B cell (primary cell): Measurements from ENCODE around the gene AOPEP. TPM values are rescaled to one million over a fixed set of nuclear protein-coding genes. Genes with fewer than 3 reads are reported as not detected.

Source experiments
- ATAC-seq: fragments of 200-7000 bp; cut with Tn5 transposase; one replicate; pipeline ENCODE4 v1.10.0; 2021; ENCODE audit warnings: low read depth, mild to moderate bottlenecking, moderate number of reproducible peaks, moderate library complexity
- CTCF ChIA-PET: fragments of 350-600 bp; sonication (Branson Sonifier 250); formaldehyde crosslinking; loops from one replicate; lab custom pipeline; 2021; ENCODE audit warnings: antibody characterized with exemption, inconsistent platforms; lab: Charles Lee
- POLR2A ChIA-PET: fragments of 350-600 bp; sonication (Branson Sonifier 250); formaldehyde crosslinking; loops from one replicate; lab custom pipeline; 2021; ENCODE audit warnings: antibody characterized with exemption; lab: Charles Lee
- DNase-seq: peaks from one replicate; pipeline ENCODE4 v3.0.0; 2013
- H2AFZ ChIP-seq: 2 replicates; pipeline ENCODE4 v1.6.1; 2012; ENCODE audit warnings: mild to moderate bottlenecking, low read depth, low read length; ENCODE audit not compliant: insufficient read depth, poor library complexity, severe bottlenecking
- H3K27ac ChIP-seq, 2 donors: 1 replicate in 1 of 2; 2 replicates in 1 of 2; pipeline ENCODE4 v1.5.1; 2012 to 2013; ENCODE audit warnings: low read length in 2 of 2, mild to moderate bottlenecking in 2 of 2, moderate library complexity in 1 of 2
- H3K27me3 ChIP-seq, 4 experiments: fragments of 200-600 bp in 1 of 4; sonication (generic) in 1 of 4; replicated peaks in 1 of 4; 1 replicate in 2 of 4; 2 replicates in 2 of 4; pipeline versions ENCODE4 v1.6.1 to v1.7.0; 2013 to 2016; ENCODE audit warnings: low read length in 3 of 4, mild to moderate bottlenecking in 2 of 4, mixed read lengths in 1 of 4, moderate library complexity in 1 of 4; ENCODE audit not compliant: insufficient read depth in 4 of 4, control insufficient read depth in 3 of 4; ENCODE audit errors: control extremely low read depth in 1 of 4
- H3K36me3 ChIP-seq, 2 experiments: replicated peaks in 1 of 2; 1 replicate in 1 of 2; 2 replicates in 1 of 2; pipeline versions ENCODE4 v1.6.1 to v1.7.1; 2013; ENCODE audit warnings: low read length in 1 of 2; ENCODE audit not compliant: insufficient read depth in 2 of 2, control insufficient read depth in 1 of 2; ENCODE audit errors: control extremely low read depth in 1 of 2, extremely low read depth in 1 of 2
- H3K4me1 ChIP-seq, 2 donors: fragments of 200-600 bp in 1 of 2; sonication (generic) in 1 of 2; 1 replicate in 1 of 2; 2 replicates in 1 of 2; pipeline versions ENCODE4 v1.5.1 to v1.6.1; 2013 to 2017; ENCODE audit warnings: low read length in 2 of 2; ENCODE audit not compliant: control insufficient read depth in 2 of 2, insufficient read depth in 2 of 2
- H3K4me2 ChIP-seq: replicated peaks from 2 replicates; pipeline ENCODE3; 2012; ENCODE audit warnings: mild to moderate bottlenecking, low read depth, low read length; ENCODE audit not compliant: poor library complexity, severe bottlenecking
- H3K4me3 ChIP-seq, 5 experiments: fragments of 200-600 bp in 1 of 5; sonication (generic) in 1 of 5; 1 replicate in 3 of 5; 2 replicates in 2 of 5; pipeline versions ENCODE4 v1.5.1 to v1.7.0; 2011 to 2016; ENCODE audit warnings: low read length in 4 of 5, mild to moderate bottlenecking in 4 of 5, low read depth in 2 of 5, control low read depth in 1 of 5, moderate library complexity in 1 of 5; ENCODE audit not compliant: insufficient read depth in 1 of 5; ENCODE audit errors: control extremely low read depth in 1 of 5, extremely low read depth in 1 of 5
- H3K79me2 ChIP-seq: fragments of 200-600 bp; sonication (generic); one replicate; pipeline ENCODE4 v1.6.0; 2016; ENCODE audit warnings: low read length; ENCODE audit not compliant: control insufficient read depth, insufficient read depth
- H3K9ac ChIP-seq: fragments of 200-600 bp; sonication (generic); 2 replicates; pipeline ENCODE4 v1.6.1; 2017; ENCODE audit warnings: mild to moderate bottlenecking, low read length, moderate library complexity
- H3K9me3 ChIP-seq, 3 donors: one replicate each; pipeline versions ENCODE4 v1.6.1 to v1.7.1; 2013; ENCODE audit warnings: low read length in 2 of 3; ENCODE audit not compliant: control insufficient read depth in 2 of 3, insufficient read depth in 1 of 3; ENCODE audit errors: control extremely low read depth in 1 of 3
- H4K20me1 ChIP-seq: 2 replicates; pipeline ENCODE4 v1.6.0; 2012; ENCODE audit warnings: mild to moderate bottlenecking, low read length; ENCODE audit not compliant: insufficient read depth, control insufficient read depth, poor library complexity, severe bottlenecking
- H3K27ac Mint-ChIP-seq: one replicate; pipeline ENCODE4 v1.8.0; 2021; ENCODE audit warnings: mixed read lengths
- H3K27me3 Mint-ChIP-seq: one replicate; pipeline ENCODE4 v1.8.0; 2021; ENCODE audit warnings: mixed read lengths
- H3K4me1 Mint-ChIP-seq: one replicate; pipeline ENCODE4 v1.8.0; 2021; ENCODE audit warnings: mixed read lengths
- H3K4me3 Mint-ChIP-seq: one replicate; pipeline ENCODE4 v1.8.0; 2021; ENCODE audit warnings: mixed read lengths
- H3K9me3 Mint-ChIP-seq: one replicate; pipeline ENCODE4 v1.8.0; 2022; ENCODE audit warnings: mixed read lengths; ENCODE audit not compliant: insufficient read depth
- CTCF ChIP-seq: fragments of 200-600 bp; IDR thresholded peaks from one replicate; pipeline ENCODE4 v1.8.0; 2022; ENCODE audit warnings: antibody characterized with exemption, mild to moderate bottlenecking
- EZH2 ChIP-seq: IDR thresholded peaks from 2 replicates; pipeline ENCODE4 v1.6.1; 2012; ENCODE audit warnings: borderline replicate concordance, low read depth, mild to moderate bottlenecking, moderate library complexity, low read length; ENCODE audit not compliant: insufficient read depth, poor library complexity, severe bottlenecking
- WGBS: methylation state at CpG from one replicate; pipeline ENCODE4 v1.1.5; 2013; ENCODE audit warnings: missing lambda C conversion rate; ENCODE audit not compliant: insufficient coverage; 5-methylcytosine and 5-hydroxymethylcytosine counted together
- intact Hi-C: fragments of 100-400 bp; cut with micrococcal nuclease; formaldehyde crosslinking; loops from one replicate; pipeline ENCODE4 v1.10.0; 2022
- polyA plus RNA-seq: library from polyadenylated mRNA; depleted of rRNA; stranded (reverse); fragments of >200 nt; gene quantifications from 2 replicates; pipeline ENCODE4 v1.2.3, GENCODE V29; 2012
- total RNA-seq, 2 donors: library from RNA; stranded (reverse); fragments of 120-200 nt in 1 of 2; gene quantifications; 1 replicate in 1 of 2; 2 replicates in 1 of 2; pipeline versions ENCODE4 v1.2.3 to v1.2.4, GENCODE V29; 2013 to 2022

The AOPEP gene
- total and polyA plus RNA-seq, 2 donors (not counting 1 experiment from before 2014, with no cell fraction given) = 5.1 to 35.8 TPM

GRCh38 chr9:94693485-94694204 lies 32.9 kb upstream of the AOPEP start:
- Histone ChIP-seq H2AFZ (no peak overlapping the region), H3K27me3 (peaks cover 0 to 12% (median 0%) of the 10 kb centered on the region in 4 experiments), H3K9ac (no peak overlapping the region), H3K4me2 (no peak overlapping the region), H3K9me3 (no peaks in the 10 kb centered on the region), H3K36me3 (no peaks in the 10 kb centered on the region), H4K20me1 (no peaks in the 10 kb centered on the region), H3K4me3 (no peak overlapping the region), H3K4me1 (no peaks in the 10 kb centered on the region), H3K27ac (no peak overlapping the region), H3K79me2 (no peaks in the 10 kb centered on the region)
- DNase-seq (no peak), ATAC-seq (no peak)
- intact Hi-C loops = no loop called here
- H3K4me3 Mint-ChIP-seq = no peak overlapping the region
- H3K27ac Mint-ChIP-seq = no peak overlapping the region
- TF ChIP-seq CTCF (no peak), EZH2 (no peak)
- WGBS = no CpG with 5 or more reads among the region's 8 CpGs
- H3K9me3 Mint-ChIP-seq = no peaks in the 10 kb centered on the region
- no peaks in the 10 kb centered on the region for H3K4me1 Mint-ChIP-seq
- CTCF ChIA-PET = interaction anchor here (2.4 kb wide), 1 partner anchor 13 kb away, joined by 6 read pairs; no protein-coding TSS in a partner anchor
- peaks cover 36% of the 10 kb centered on the region for H3K27me3 Mint-ChIP-seq
- POLR2A ChIA-PET = no interaction called here

GRCh38 chr9:94696545-94696944 lies 30.0 kb upstream of the AOPEP start:
- Histone ChIP-seq H3K4me3 (no peak overlapping the region), H3K27me3 (peaks cover 0 to 16% (median 2%) of the 10 kb centered on the region in 4 experiments), H3K36me3 (no peaks in the 10 kb centered on the region), H2AFZ (no peak overlapping the region), H3K9ac (no peak overlapping the region), H3K27ac (no peak overlapping the region), H3K4me1 (no peaks in the 10 kb centered on the region), H3K9me3 (no peaks in the 10 kb centered on the region), H3K4me2 (no peak overlapping the region), H4K20me1 (no peaks in the 10 kb centered on the region), H3K79me2 (no peaks in the 10 kb centered on the region)
- Mint-ChIP-seq H3K4me3 (no peak overlapping the region), H3K27ac (no peak overlapping the region), H3K9me3 (no peaks in the 10 kb centered on the region), H3K27me3 (peaks cover 36% of the 10 kb centered on the region), H3K4me1 (no peaks in the 10 kb centered on the region)
- POLR2A ChIA-PET = no interaction called here
- CTCF ChIA-PET = no interaction called here
- 72% methylated on average over 3 of the region's 5 CpGs for WGBS
- no peak for TF ChIP-seq CTCF
- no peak for TF ChIP-seq EZH2
- intact Hi-C loops = no loop called here
- DNase-seq (no peak), ATAC-seq (no peak)
